ENCODE data around the gene ESR1.

DNA sequence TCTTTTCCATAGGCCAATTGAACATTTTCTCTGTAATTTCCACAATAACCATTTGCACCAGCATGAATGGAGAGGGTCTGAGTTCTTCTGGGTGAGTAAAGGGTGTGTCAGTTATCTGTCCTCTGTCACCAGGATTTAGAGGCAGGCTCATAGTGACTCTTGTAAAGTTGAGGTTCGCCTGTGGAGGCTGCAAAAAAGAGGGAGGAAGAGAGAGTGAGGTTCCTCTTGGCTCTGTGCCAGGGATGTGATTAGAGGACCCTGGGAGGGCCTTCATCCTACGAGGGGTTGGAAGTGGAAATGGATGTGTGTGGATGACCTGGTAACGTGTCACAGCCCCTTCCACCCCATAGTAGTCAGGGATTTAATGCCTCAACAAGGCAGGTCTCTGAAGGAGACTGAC, 242.0 kb downstream of the ESR1 start:
- TF ChIP-seq, protein P1, sequence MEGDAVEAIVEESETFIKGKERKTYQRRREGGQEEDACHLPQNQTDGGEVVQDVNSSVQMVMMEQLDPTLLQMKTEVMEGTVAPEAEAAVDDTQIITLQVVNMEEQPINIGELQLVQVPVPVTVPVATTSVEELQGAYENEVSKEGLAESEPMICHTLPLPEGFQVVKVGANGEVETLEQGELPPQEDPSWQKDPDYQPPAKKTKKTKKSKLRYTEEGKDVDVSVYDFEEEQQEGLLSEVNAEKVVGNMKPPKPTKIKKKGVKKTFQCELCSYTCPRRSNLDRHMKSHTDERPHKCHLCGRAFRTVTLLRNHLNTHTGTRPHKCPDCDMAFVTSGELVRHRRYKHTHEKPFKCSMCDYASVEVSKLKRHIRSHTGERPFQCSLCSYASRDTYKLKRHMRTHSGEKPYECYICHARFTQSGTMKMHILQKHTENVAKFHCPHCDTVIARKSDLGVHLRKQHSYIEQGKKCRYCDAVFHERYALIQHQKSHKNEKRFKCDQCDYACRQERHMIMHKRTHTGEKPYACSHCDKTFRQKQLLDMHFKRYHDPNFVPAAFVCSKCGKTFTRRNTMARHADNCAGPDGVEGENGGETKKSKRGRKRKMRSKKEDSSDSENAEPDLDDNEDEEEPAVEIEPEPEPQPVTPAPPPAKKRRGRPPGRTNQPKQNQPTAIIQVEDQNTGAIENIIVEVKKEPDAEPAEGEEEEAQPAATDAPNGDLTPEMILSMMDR (IDR thresholded peaks at IDR 0.05; ENCODE audit: low read depth, low read length, poor library complexity, severe bottlenecking), result no peak
- no peak for TF ChIP-seq EZH2phosphoT487 (IDR thresholded peaks at IDR 0.05; ENCODE audit: borderline replicate concordance, low read length)

Data from DOHH2 (cell line).